IgD-negative memory B cell (primary cell): ENCODE measurements around the gene SLTM. TPM values are rescaled to one million over a fixed set of nuclear protein-coding genes. Genes with fewer than 3 reads are reported as not detected.
"Not testable (repeated sequence)": the region's sequence is repeated elsewhere in the genome, so short reads cannot be mapped to it uniquely, and the experiment has no call there.

ENCODE experiments used
- H3K27ac Mint-ChIP-seq, 3 donors: one replicate each; pipeline ENCODE4 v1.8.0; 2020 to 2022; ENCODE audit warnings: mild to moderate bottlenecking in 3 of 3, mixed read lengths in 3 of 3, moderate library complexity in 1 of 3
- H3K27me3 Mint-ChIP-seq: one replicate; pipeline ENCODE4 v1.8.0; 2021; ENCODE audit warnings: mixed read lengths
- H3K36me3 Mint-ChIP-seq: one replicate; pipeline ENCODE4 v1.8.0; 2020; ENCODE audit warnings: mild to moderate bottlenecking, mixed read lengths
- H3K4me1 Mint-ChIP-seq, 3 donors: one replicate each; pipeline ENCODE4 v1.8.0; 2020 to 2022; ENCODE audit warnings: mixed read lengths in 3 of 3, mild to moderate bottlenecking in 1 of 3
- H3K4me3 Mint-ChIP-seq, 4 donors: one replicate each; pipeline ENCODE4 v1.8.0; 2020 to 2022; ENCODE audit warnings: mild to moderate bottlenecking in 4 of 4, mixed read lengths in 4 of 4, moderate library complexity in 3 of 4
- H3K9me3 Mint-ChIP-seq, 3 donors: one replicate each; pipeline ENCODE4 v1.8.0; 2020 to 2021; ENCODE audit warnings: mixed read lengths in 3 of 3, mild to moderate bottlenecking in 1 of 3
- polyA plus RNA-seq: library from polyadenylated mRNA; unstranded; fragments of 300-500 nt; fragmentation: Illumina TruSeq; gene quantifications from one replicate; pipeline ENCODE4 v1.2.3, GENCODE V29; 2021

The SLTM gene
- polyA plus RNA-seq, 1 donor from 2014 or later = 104 TPM

DNA sequence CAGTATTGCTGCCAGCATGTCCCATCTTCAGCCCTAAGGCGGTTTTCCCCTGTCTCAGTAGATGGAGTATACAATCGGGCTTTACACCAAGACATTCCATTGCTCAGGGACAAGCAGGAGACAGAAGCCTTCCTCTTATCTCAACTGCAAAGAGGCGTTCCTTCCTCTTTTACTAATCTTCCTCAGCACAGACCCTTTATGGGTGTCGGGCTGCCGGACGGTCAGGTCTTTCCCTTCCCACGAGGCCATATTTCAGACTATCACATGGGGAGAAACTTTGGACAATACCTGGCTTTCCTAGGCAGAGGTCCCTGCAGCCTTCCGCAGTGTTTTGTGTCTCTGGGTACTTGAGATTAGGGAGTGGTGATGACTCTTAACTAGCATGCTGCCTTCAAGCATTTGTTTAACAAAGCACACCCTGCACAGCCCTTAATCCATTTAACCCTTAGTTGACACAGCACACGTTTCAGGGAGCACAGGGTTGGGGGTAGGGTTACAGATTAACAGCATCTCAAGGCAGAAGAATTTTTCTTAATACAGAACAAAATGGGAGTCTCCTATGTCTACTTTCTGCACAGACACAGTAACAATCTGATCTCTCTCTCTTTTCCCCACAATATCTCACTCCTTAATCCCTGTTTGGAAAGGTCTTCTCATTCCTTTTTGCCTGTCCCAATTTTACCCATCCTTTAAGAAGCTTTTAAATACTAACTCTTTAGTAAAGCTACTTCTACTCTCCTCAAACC, 99.6 kb downstream of the SLTM start:
- H3K4me1 Mint-ChIP-seq = peaks cover 13 to 31% (median 16%) of the 10 kb centered on the region in 3 donors
- peak overlapping the region in 3 of 4 donors; percentile 65 to 90 (median 66) for H3K4me3 Mint-ChIP-seq

DNA sequence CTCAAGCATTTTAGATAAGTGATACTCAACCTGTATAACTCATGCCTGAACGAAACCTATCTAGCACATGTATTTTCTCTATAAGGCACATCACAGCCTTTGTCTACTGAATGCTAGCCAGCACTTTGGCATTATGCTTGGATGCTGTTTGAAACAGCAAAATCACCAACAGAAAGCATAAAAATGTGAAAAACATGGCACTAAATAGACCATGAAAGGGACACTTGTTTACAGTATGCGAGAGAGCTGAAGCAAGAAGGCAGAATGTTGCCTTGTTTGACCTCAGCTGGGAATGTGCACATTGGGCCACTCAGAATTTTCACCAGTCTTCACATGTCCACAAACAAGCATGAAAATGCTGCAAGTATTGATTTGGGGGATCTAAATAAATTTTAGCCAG, 102.9 kb downstream of the SLTM start:
- Mint-ChIP-seq H3K36me3 (peaks cover 10% of the 10 kb centered on the region), H3K9me3 (no peaks in the 10 kb centered on the region)

More for the DNA sequence above, 99.6 kb downstream of the SLTM start:
- not testable (repeated sequence) for H3K36me3 Mint-ChIP-seq, H3K9me3 Mint-ChIP-seq, H3K27me3 Mint-ChIP-seq
- peak overlapping the region in 1 of 3 donors; percentile 35 for H3K27ac Mint-ChIP-seq

More for the DNA sequence above, 102.9 kb downstream of the SLTM start:
- Mint-ChIP-seq H3K4me1 (peaks cover 17 to 37% (median 18%) of the 10 kb centered on the region in 3 donors), H3K27me3 (no peaks in the 10 kb centered on the region), H3K4me3 (no peak overlapping the region), H3K27ac (no peak overlapping the region)

Other genes with a start within 250 kb of the SLTM start
- gene ADAM10, start 184.0 kb downstream of the SLTM start, polyA plus RNA-seq = 91.9 TPM
- 14.1 TPM for gene MINDY2, start 162.4 kb downstream of the SLTM start, polyA plus RNA-seq
- gene RNF111, start 54.0 kb upstream of the SLTM start, polyA plus RNA-seq = 25.3 TPM
- 0.79 TPM for gene CCNB2, start 171.5 kb upstream of the SLTM start, polyA plus RNA-seq